NCI-H2107 treated with DMSO at 0.1 percent for 48 hours (cell line): ENCODE measurements around the gene ALG10B.

Source experiments
- DNase-seq: peaks from one replicate; lab custom pipeline; 2025; ENCODE audit not compliant: unreplicated experiment; lab: John Stamatoyannopoulos, UW

The ALG10B gene

DNA sequence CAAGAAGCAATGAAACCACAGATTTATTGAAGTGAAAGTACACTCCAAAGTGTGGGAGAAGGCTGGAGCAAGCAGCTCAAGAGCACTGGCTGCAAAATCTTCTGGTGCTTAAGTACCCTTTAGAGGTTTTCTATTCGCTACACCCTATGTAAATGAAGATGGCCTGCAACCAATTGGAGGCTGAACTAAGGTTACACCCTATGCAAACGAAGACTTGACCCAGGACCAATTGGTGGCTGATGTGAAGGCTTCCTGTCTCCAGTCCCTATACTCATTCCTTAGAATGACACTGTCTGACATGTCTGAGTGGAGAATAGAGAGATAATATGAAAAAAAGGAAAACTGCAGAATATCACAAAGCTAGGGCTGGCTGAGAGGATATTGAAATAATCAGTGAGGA is 57.2 kb downstream of the ALG10B start:
- no peak for DNase-seq

DNA sequence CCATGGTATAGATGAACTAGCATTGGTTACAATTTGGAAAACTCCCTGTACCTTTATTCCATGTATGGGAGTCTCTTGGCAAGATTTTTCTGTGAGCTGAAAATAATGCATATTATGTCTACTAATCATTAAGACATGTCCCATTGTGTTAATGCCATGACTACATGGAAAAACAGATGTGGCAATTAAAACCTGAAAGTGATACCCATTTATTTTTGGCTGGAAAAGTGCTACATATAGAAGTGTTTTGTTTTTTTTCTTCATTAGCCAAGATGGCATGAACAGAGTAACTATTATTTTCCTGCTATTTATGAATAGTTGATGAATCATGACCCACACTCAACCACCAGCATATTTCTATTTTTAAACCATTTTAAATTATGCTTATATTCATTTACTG is 58.2 kb downstream of the ALG10B start:
- no peak for DNase-seq
